GF-D8 (cell line): ENCODE data around the gene BAIAP2L2.
"Not testable (repeated sequence)": the region's sequence is repeated elsewhere in the genome, so short reads cannot be mapped to it uniquely, and the experiment has no call there.

Source experiments
- DNase-seq: peaks from one replicate; lab custom pipeline; 2025; lab: John Stamatoyannopoulos, UW

The BAIAP2L2 gene

GRCh38 chr22:38080850-38081635 lies 29.4 kb downstream of the BAIAP2L2 start:
- no peak for DNase-seq

GRCh38 chr22:38080474-38080849 lies 30.0 kb downstream of the BAIAP2L2 start:
- DNase-seq = no peak

- DNase-seq = no peak
These were observed 30.7 kb downstream of the BAIAP2L2 start for GRCh38 chr22:38079804-38080203.

GRCh38 chr22:38079208-38079607 lies 31.3 kb downstream of the BAIAP2L2 start:
- DNase-seq = not testable (repeated sequence)

GRCh38 chr22:38078046-38078840 lies 32.2 kb downstream of the BAIAP2L2 start:
- no peak for DNase-seq

- DNase-seq = no peak
These were observed 32.9 kb downstream of the BAIAP2L2 start for GRCh38 chr22:38077595-38077994.

- no peak for DNase-seq
These were observed 33.4 kb downstream of the BAIAP2L2 start for GRCh38 chr22:38077096-38077495.

- no peak for DNase-seq
These were observed 34.5 kb downstream of the BAIAP2L2 start for GRCh38 chr22:38075961-38076360.

GRCh38 chr22:38075105-38075825 lies 35.2 kb downstream of the BAIAP2L2 start:
- DNase-seq = no peak

- DNase-seq = no peak
These were observed 36.0 kb downstream of the BAIAP2L2 start for GRCh38 chr22:38074181-38075104.

- no peak for DNase-seq
These were observed 37.0 kb downstream of the BAIAP2L2 start for GRCh38 chr22:38073150-38074130.

- no peak for DNase-seq
These were observed 37.9 kb downstream of the BAIAP2L2 start for GRCh38 chr22:38072322-38073149.

GRCh38 chr22:38071421-38072321 lies 38.8 kb downstream of the BAIAP2L2 start:
- no peak for DNase-seq

GRCh38 chr22:38070250-38070921 lies 40.1 kb downstream of the BAIAP2L2 start:
- no peak for DNase-seq

- no peak for DNase-seq
These were observed 40.9 kb downstream of the BAIAP2L2 start for GRCh38 chr22:38069372-38070249.

GRCh38 chr22:38068641-38069371 lies 41.7 kb downstream of the BAIAP2L2 start:
- DNase-seq = no peak
